GM19372 (cell line): Measurements from ENCODE around the gene MAEA.

ENCODE experiments used
- ATAC-seq: cut with Tn5 transposase; IDR thresholded peaks from one replicate; pipeline ENCODE4 v1.9.1; 2021; ENCODE audit warnings: mild to moderate bottlenecking, low read depth, moderate library complexity; ENCODE audit not compliant: unreplicated experiment

Gene MAEA

DNA sequence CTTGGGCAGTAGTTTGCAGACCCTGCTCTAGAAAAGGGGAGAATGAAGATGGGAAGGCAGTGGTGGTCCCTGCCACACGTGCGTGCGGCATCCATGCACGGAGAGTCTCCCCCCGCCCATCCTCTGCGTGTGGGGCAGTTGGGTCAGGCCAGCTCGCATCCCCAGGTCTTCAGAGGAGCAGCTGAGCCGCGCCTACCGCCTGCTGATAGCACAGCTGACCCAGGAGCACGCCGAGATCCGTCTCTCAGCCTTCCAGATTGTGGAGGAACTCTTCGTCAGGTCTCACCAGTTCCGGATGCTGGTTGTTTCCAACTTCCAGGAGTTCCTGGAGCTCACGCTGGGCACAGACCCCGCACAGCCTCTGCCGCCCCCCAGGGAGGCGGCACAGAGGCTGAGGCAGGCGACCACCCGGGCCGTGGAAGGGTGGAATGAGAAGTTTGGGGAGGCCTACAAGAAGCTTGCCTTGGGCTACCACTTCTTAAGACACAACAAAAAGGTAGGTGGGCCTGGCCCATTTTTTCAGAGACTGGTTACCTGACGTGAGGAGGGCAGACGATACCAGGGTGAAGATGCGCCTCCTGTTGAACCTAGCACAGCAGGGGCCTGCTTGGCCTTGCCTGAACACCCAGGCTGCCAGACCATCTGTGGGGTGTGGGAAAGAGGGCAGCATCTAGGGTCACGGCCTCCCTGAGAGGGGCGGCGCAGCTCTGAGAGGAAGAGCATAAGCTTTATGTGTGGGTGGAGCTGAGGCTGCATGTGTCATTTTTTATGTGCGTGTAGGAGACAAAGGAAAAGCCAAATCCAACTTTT is 59.9 kb downstream of the MAEA start:
- ATAC-seq, result no peak

DNA sequence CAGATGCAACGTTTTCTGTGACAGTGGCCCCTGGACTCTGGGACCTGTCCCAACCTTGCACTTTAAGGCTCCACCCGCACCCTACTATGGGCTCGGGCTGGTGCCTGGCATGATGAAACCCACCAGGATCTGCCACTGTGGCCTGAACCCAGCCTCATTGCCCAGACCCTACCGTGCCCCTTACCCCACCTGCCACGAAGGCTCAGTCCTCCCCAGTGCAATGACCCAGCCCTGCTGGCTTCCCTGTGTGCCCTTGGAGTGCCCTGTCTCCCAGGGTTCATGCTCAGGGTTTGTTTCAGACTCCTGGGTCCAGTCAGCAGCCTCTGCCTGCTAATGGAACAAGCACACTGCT is 60.5 kb downstream of the MAEA start:
- no peak for ATAC-seq

- no peak for ATAC-seq
Observed at GRCh38 chr4:1351854-1352566, 62.3 kb downstream of the MAEA start.

- ATAC-seq, result no peak
Observed at GRCh38 chr4:1352567-1352900, 62.8 kb downstream of the MAEA start.

DNA sequence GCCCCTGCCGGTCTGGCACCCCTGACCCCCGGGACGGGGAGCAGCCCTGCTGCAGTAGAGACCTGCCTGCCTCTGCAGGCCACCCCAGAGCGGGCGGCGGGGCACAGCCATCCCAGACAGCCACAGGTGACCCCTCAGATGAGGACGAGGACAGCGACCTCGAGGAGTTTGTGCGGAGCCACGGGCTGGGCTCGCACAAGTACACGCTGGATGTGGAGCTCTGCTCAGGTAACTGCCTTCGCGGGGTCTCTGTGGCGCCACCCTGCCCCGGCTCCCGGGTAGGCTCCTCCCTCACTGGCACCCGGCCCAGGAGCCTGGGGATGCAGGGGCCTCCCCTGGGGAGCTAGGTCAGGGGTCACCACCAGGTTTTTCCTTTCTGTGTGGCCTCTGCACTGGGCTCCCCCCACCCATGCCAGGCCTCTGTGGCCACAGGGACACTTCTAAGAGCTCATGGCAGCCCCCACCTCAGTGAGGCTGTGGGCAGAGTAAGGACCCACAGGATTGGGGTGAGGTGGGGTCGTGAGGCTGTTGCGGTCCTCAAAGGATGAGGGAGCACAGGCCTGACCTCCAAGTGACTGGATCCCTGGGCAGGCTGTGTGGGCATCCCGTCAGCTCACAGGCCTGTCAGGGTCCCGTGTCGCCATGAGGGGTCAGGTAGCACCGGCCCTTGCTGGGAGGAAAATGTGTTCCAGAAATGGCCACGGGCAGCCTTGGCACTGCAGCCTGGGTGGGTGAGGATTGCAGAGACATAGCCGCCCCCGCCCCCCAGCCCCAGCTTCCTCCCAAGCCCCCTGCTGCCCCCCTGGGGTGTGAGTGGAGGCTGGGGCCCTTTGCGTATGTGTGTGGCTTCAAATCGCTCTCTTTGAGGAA is 63.7 kb downstream of the MAEA start:
- no peak for ATAC-seq

DNA sequence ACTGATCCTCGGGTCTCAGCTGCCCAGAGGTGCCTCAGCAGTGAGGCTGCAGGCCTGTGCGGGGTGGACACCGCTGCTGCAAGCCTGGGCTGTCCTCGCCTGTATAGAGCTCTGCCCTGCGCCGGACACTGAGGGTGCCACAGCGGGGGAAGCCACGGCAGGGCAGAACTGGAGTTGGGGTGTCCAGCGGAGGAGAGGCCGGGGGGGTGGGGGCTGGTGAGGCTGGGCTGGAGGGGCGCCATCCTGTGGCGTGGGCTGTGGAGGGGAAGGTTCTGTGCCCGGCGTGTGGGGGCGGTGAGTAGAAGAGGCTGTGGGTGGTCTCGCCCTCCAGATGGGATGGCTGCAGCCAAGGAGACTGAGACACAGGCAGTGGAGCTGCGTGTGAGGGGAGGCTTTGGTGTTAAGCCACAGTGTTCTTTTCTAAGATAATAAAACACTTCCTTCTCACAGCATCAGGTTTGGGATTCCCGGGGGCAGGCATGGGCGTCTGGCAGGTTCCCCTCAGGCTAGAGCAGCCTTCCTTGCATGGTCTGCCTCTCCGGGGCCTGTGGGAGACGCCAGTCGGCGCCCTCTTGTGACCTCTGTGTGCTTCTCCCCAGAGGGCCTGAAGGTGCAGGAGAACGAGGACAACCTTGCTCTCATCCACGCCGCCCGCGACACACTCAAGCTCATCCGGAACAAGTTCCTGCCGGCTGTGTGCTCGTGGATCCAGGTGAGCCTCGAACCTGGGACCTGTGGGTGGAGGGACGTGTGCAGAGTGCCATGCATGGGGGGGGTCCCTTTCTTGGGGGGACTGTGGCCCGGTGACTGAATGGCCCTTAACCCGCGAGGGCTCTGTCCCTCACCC is 64.7 kb downstream of the MAEA start:
- no peak for ATAC-seq

GRCh38 chr4:1354983-1355275 is 65.2 kb downstream of the MAEA start:
- no peak for ATAC-seq

- ATAC-seq, result no peak
Observed at GRCh38 chr4:1355378-1355777, 65.7 kb downstream of the MAEA start.

DNA sequence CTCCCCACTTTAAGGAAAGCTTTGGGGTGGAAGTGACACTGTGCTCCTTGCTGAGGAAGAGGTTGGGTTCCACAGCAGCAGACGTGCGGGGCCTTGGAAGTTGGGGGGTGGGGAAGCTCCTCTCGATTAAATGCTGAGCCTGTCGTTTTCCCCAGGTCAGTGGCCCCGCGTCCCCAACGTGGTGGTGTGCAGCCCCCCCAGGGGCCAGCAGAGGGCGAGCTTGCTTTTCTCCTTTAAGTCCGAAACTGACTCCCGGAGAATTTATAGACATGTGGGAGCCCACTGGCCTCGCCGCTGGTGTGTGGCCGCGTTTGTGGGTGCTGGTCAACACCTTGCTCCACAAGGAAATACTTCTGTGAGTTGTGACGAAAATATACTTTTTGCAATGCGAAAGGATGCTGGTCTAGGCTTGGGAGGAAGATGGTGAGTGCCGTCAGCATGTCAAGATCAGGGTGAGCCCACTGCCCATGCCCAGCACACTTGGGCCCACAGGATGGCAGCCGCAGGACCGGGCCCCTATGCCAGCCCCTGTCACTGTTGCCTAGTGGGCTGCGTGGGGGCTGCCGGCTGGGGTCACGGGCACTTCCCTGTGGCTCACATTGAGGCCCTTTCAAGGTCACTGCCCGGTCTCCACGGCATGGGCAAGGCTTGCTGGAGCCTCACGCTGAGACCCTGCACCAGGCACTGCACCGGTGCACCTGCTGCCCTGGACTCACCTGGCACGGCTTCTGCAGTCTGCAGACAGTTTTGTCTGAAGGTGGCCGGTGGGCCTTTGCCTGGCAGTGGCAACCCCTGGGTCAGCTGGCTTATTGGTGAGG is 66.7 kb downstream of the MAEA start:
- no peak for ATAC-seq

GRCh38 chr4:1357356-1358248 is 67.9 kb downstream of the MAEA start:
- ATAC-seq, result no peak

GRCh38 chr4:1358421-1359143 is 68.9 kb downstream of the MAEA start:
- no peak for ATAC-seq

- ATAC-seq, result no peak
Observed at GRCh38 chr4:1359144-1359501, 69.4 kb downstream of the MAEA start.

DNA sequence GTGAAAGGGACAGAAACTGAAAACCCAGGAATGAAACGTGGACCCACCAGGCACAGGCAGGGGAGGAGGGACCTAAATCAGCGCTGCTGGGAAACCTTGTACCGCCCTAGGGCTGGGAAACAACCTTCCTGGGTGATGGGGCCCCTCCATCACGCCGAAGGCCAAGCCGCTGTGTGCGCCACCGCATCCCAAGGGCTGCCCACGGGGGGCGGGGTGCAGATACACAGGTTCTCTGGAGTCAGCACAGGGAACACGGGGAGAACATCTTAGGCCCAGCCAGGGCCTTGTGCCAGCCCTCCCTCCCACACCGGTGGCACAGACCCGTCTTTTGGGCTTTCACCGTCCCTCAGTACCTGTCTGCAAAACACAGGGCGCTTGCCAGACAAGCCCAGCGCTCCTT is 70.3 kb downstream of the MAEA start:
- no peak for ATAC-seq

DNA sequence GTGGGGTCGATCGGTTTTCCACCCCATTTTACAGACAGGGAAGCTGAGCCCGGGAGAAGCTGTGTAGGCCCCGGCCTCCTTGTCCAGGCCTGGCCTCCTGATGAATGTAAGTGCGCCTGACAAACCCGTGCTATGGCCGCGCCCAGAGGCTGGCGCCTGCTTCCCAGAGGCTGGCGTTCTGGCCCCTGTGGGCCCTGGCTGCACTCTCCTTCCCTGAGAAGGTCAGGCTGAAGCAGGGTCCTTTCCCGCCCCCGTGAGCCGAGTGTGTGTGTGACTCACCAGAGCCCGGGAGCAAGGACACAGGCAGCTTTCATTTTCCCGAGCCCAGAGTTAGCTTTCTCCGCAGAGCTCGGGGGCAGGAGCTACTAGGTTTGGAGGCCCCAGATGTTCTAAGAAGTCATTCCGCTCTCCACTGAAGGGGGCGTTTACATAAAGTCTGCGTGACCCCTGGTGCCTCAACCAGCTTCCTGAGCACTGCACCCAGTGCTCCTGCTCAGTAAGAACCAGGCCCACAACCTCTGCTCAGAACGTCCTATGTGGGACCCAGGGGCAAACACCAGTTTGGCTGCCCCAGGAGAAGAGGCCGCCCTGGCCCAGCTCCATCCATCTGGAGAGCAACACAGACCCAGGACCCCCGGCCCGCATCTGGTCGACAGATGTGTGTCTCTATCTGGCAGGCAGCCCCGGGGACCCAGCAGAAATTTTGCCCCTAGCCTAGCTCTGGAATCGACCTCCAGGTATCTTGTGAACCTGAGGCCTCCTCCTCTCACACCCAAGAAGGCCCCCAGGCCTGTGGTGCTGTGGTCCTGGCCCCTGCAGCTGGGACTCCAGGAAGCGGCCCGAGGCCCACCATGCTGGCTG is 71.0 kb downstream of the MAEA start:
- ATAC-seq, result no peak

- ATAC-seq, result no peak
Observed at GRCh38 chr4:1361431-1361830, 71.7 kb downstream of the MAEA start.

DNA sequence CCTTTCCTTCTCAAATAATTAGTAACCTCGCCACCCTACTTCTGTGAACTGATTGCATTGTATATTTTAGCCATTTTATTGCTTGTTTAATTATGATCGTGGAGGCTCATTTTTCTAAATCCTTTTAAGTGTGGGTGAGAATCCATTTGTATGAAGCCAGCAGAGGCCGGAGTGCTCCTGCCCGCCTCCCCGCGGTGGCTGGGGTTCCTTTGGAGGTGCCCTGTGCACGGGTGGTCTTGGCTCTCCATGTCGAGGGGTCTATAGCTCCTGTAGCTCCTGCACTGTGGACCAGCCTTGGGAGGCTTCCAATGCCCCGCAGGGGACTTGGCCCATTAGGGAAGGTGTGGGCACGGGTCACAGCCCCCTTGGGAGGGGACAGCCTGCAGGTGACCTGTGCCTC is 72.4 kb downstream of the MAEA start:
- no peak for ATAC-seq

DNA sequence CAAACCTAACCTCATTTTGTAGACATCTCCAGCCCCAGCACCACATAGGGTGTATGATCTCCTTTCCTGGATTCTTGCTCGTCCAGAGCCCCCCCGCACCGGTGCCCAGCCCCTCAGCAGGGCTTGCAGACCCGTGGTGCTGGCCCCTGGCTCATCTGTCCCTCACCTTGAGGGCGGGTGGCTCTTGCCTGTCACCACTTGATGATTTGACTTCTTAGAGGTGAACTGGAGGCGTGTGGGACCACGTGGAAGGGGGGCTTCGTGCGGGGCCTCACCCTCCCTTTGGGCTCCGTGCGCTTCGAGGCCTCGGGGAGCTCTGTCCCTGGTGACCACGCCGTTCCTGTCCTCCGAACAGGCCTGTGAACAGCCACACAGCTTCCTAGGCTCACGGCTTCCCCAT is 72.8 kb downstream of the MAEA start:
- ATAC-seq, result no peak
